CD8-positive, alpha-beta memory T cell (primary cell): ENCODE measurements around the gene SPDYE6. TPM values are rescaled to one million over a fixed set of nuclear protein-coding genes. Genes with fewer than 3 reads are reported as not detected.
A peak's percentile ranks its signal among the peaks of the same experiment; 100 is the strongest.
"Not testable (repeated sequence)": the region's sequence is repeated elsewhere in the genome, so short reads cannot be mapped to it uniquely, and the experiment has no call there.

Experiments used
- CTCF ChIA-PET: fragments of 350-600 bp; sonication (Branson Sonifier 250); formaldehyde crosslinking; loops from one replicate; lab custom pipeline; 2021; ENCODE audit warnings: antibody characterized with exemption; lab: Charles Lee
- POLR2A ChIA-PET: fragments of 350-600 bp; sonication (Branson Sonifier 250); formaldehyde crosslinking; loops from one replicate; lab custom pipeline; 2021; ENCODE audit warnings: antibody characterized with exemption; lab: Charles Lee
- DNase-seq, 5 donors: peaks; one replicate each; pipeline versions ENCODE4 v3.0.0 to v3.0.0-alpha.2; 2020 to 2022; ENCODE audit warnings: mixed read lengths in 1 of 5
- H3K27ac ChIP-seq: one replicate; pipeline ENCODE4 v1.7.0; 2013; ENCODE audit warnings: low read depth, mild to moderate bottlenecking, low read length, moderate library complexity
- H3K27me3 ChIP-seq: 2 replicates; pipeline ENCODE4 v1.7.0; 2013; ENCODE audit warnings: low read length, mild to moderate bottlenecking; ENCODE audit not compliant: insufficient read depth, poor library complexity, severe bottlenecking
- H3K36me3 ChIP-seq: 2 replicates; pipeline ENCODE4 v1.7.0; 2013; ENCODE audit warnings: mild to moderate bottlenecking, low read length, moderate library complexity; ENCODE audit not compliant: insufficient read depth
- H3K4me1 ChIP-seq: 2 replicates; pipeline ENCODE4 v1.7.0; 2013; ENCODE audit warnings: mild to moderate bottlenecking, low read length, moderate library complexity; ENCODE audit not compliant: insufficient read depth
- H3K4me3 ChIP-seq: 2 replicates; pipeline ENCODE4 v1.7.0; 2013; ENCODE audit warnings: mild to moderate bottlenecking, low read length
- H3K9me3 ChIP-seq: 2 replicates; pipeline ENCODE4 v1.7.0; 2013; ENCODE audit warnings: mild to moderate bottlenecking, low read length
- H3K27ac Mint-ChIP-seq, 8 donors: one replicate each; pipeline ENCODE4 v1.8.0; 2020 to 2021; ENCODE audit warnings: mixed read lengths in 8 of 8, mild to moderate bottlenecking in 6 of 8, inconsistent platforms in 3 of 8, moderate library complexity in 3 of 8
- H3K27me3 Mint-ChIP-seq, 2 donors: one replicate each; pipeline ENCODE4 v1.8.0; 2020 to 2021; ENCODE audit warnings: mixed read lengths in 2 of 2, mild to moderate bottlenecking in 1 of 2, moderate library complexity in 1 of 2
- H3K36me3 Mint-ChIP-seq, 3 donors: one replicate each; pipeline ENCODE4 v1.8.0; 2020 to 2021; ENCODE audit warnings: mixed read lengths in 3 of 3, inconsistent platforms in 1 of 3, mild to moderate bottlenecking in 1 of 3
- H3K4me1 Mint-ChIP-seq, 3 donors: one replicate each; pipeline ENCODE4 v1.8.0; 2020 to 2021; ENCODE audit warnings: mixed read lengths in 3 of 3, inconsistent platforms in 1 of 3, mild to moderate bottlenecking in 1 of 3
- H3K4me3 Mint-ChIP-seq, 7 donors: one replicate each; pipeline ENCODE4 v1.8.0; 2020 to 2021; ENCODE audit warnings: mixed read lengths in 7 of 7, mild to moderate bottlenecking in 6 of 7, moderate library complexity in 4 of 7, inconsistent platforms in 2 of 7
- H3K9me3 Mint-ChIP-seq, 5 donors: one replicate each; pipeline ENCODE4 v1.8.0; 2020 to 2022; ENCODE audit warnings: mixed read lengths in 5 of 5, mild to moderate bottlenecking in 3 of 5, moderate library complexity in 2 of 5, inconsistent platforms in 1 of 5
- polyA plus RNA-seq: library from polyadenylated mRNA; unstranded; fragments of 300-500 nt; fragmentation: Illumina TruSeq; gene quantifications from one replicate; pipeline ENCODE4 v1.2.3, GENCODE V29; 2021
- total RNA-seq, 2 experiments: library from RNA; stranded (reverse); gene quantifications; one replicate each; pipeline ENCODE4 v1.2.3, GENCODE V29; 2021

The SPDYE6 gene
- total and polyA plus RNA-seq, 3 experiments from 2014 or later, result 0.89 TPM; not detected in 2

- POLR2A ChIA-PET, H3K4me1 ChIP-seq, H3K4me3 ChIP-seq, DNase-seq, H3K36me3 Mint-ChIP-seq, H3K9me3 Mint-ChIP-seq, H3K9me3 ChIP-seq, H3K36me3 ChIP-seq, H3K4me1 Mint-ChIP-seq, CTCF ChIA-PET, H3K27me3 ChIP-seq, H3K27ac ChIP-seq: not testable (repeated sequence)
- Mint-ChIP-seq H3K27me3 (peaks cover 11 to 32% of the 10 kb centered on the region in 2 donors), H3K4me3 (peak overlapping the region in 1 of 7 donors; percentile 15), H3K27ac (peak overlapping the region in 2 of 8 donors; percentile 60 to 63)
These were observed 26.9 kb downstream of the SPDYE6 start for GRCh38 chr7:102329366-102329765.

- not testable (repeated sequence) for H3K9me3 ChIP-seq, DNase-seq
These were observed 27.4 kb downstream of the SPDYE6 start for GRCh38 chr7:102328863-102329262.

GRCh38 chr7:102327183-102327582 lies 29.1 kb downstream of the SPDYE6 start:
- DNase-seq, H3K36me3 Mint-ChIP-seq, H3K36me3 ChIP-seq, H3K9me3 ChIP-seq, CTCF ChIA-PET, H3K27ac ChIP-seq, H3K27me3 ChIP-seq, POLR2A ChIA-PET, H3K4me1 ChIP-seq, H3K4me1 Mint-ChIP-seq, H3K4me3 ChIP-seq, H3K9me3 Mint-ChIP-seq: not testable (repeated sequence)
- Mint-ChIP-seq H3K27me3 (peaks cover 15 to 35% of the 10 kb centered on the region in 2 donors), H3K4me3 (peak overlapping the region in 1 of 7 donors; percentile 11), H3K27ac (peak overlapping the region in 1 of 8 donors; percentile 42)

More at GRCh38 chr7:102328863-102329262, 27.4 kb downstream of the SPDYE6 start:
- H3K36me3 Mint-ChIP-seq, H3K4me1 ChIP-seq, POLR2A ChIA-PET, CTCF ChIA-PET, H3K9me3 Mint-ChIP-seq, H3K4me3 ChIP-seq, H3K36me3 ChIP-seq, H3K27ac ChIP-seq, H3K27me3 ChIP-seq, H3K4me1 Mint-ChIP-seq: not testable (repeated sequence)
- H3K27me3 Mint-ChIP-seq, result peaks cover 15 to 32% of the 10 kb centered on the region in 2 donors
- peak overlapping the region in 3 of 8 donors; percentile 63 to 74 (median 68) for H3K27ac Mint-ChIP-seq
- peak overlapping the region in 1 of 7 donors; percentile 15 for H3K4me3 Mint-ChIP-seq

GRCh38 chr7:102326157-102326889 lies 29.9 kb downstream of the SPDYE6 start:
- POLR2A ChIA-PET, result no interaction called here

GRCh38 chr7:102325106-102325505 lies 31.1 kb downstream of the SPDYE6 start:
- not testable (repeated sequence) for H3K4me1 ChIP-seq, DNase-seq, H3K27ac Mint-ChIP-seq, H3K9me3 Mint-ChIP-seq, H3K27ac ChIP-seq, H3K36me3 Mint-ChIP-seq, H3K36me3 ChIP-seq, H3K4me3 Mint-ChIP-seq, H3K27me3 ChIP-seq, H3K4me3 ChIP-seq, H3K9me3 ChIP-seq, H3K4me1 Mint-ChIP-seq
- H3K27me3 Mint-ChIP-seq, result peaks cover 11 to 43% of the 10 kb centered on the region in 2 donors
- ChIA-PET POLR2A (interaction anchor here (0.7 kb wide), 1 partner anchor 18 kb away, joined by 4 read pairs; no protein-coding TSS in a partner anchor), CTCF (interaction anchor here (1.2 kb wide), 1 partner anchor 15 kb away, joined by 3 read pairs; no protein-coding TSS in a partner anchor)

More at GRCh38 chr7:102326157-102326889, 29.9 kb downstream of the SPDYE6 start:
- no peaks in the 10 kb centered on the region for H3K9me3 ChIP-seq
- no peak overlapping the region for H3K27ac ChIP-seq
- H3K4me3 ChIP-seq, result no peak overlapping the region
- no peaks in the 10 kb centered on the region for H3K9me3 Mint-ChIP-seq
- H3K36me3 ChIP-seq, result no peaks in the 10 kb centered on the region
- H3K36me3 Mint-ChIP-seq, result no peaks in the 10 kb centered on the region
- peaks cover 14 to 33% of the 10 kb centered on the region in 2 donors for H3K27me3 Mint-ChIP-seq
- peaks cover 3% of the 10 kb centered on the region for H3K27me3 ChIP-seq
- CTCF ChIA-PET, result no interaction called here
- no peaks in the 10 kb centered on the region for H3K4me1 ChIP-seq
- no peak for DNase-seq
- H3K4me3 Mint-ChIP-seq, result no peak overlapping the region
- no peaks in the 10 kb centered on the region for H3K4me1 Mint-ChIP-seq
- peak overlapping the region in 1 of 8 donors; percentile 72 for H3K27ac Mint-ChIP-seq

- Mint-ChIP-seq H3K27ac (no peak overlapping the region), H3K36me3 (no peaks in the 10 kb centered on the region), H3K27me3 (peaks cover 10 to 43% of the 10 kb centered on the region in 2 donors), H3K9me3 (no peaks in the 10 kb centered on the region), H3K4me3 (no peak overlapping the region), H3K4me1 (peaks cover 0 to 3% (median 0%) of the 10 kb centered on the region in 3 donors)
- Histone ChIP-seq H3K27me3 (peaks cover 3% of the 10 kb centered on the region), H3K9me3 (no peaks in the 10 kb centered on the region), H3K27ac (no peak overlapping the region), H3K4me3 (no peak overlapping the region), H3K36me3 (no peaks in the 10 kb centered on the region), H3K4me1 (no peaks in the 10 kb centered on the region)
- DNase-seq, result no peak
- ChIA-PET CTCF (no interaction called here), POLR2A (no interaction called here)
These were observed 32.4 kb downstream of the SPDYE6 start for GRCh38 chr7:102323914-102324195.

- Mint-ChIP-seq H3K36me3 (no peaks in the 10 kb centered on the region), H3K4me1 (peaks cover 0 to 3% (median 0%) of the 10 kb centered on the region in 3 donors), H3K27ac (no peak overlapping the region), H3K9me3 (no peaks in the 10 kb centered on the region), H3K4me3 (no peak overlapping the region), H3K27me3 (peaks cover 8 to 33% of the 10 kb centered on the region in 2 donors)
- no peaks in the 10 kb centered on the region for H3K36me3 ChIP-seq
- H3K27ac ChIP-seq, result no peak overlapping the region
- no peaks in the 10 kb centered on the region for H3K4me1 ChIP-seq
- peaks cover 3% of the 10 kb centered on the region for H3K27me3 ChIP-seq
- ChIA-PET POLR2A (no interaction called here), CTCF (no interaction called here)
- H3K9me3 ChIP-seq, result no peaks in the 10 kb centered on the region
- DNase-seq, result no peak
- no peak overlapping the region for H3K4me3 ChIP-seq
These were observed 34.0 kb downstream of the SPDYE6 start for GRCh38 chr7:102322202-102322715.

GRCh38 chr7:102321351-102322201 lies 34.7 kb downstream of the SPDYE6 start:
- CTCF ChIA-PET, result no interaction called here
- H3K9me3 Mint-ChIP-seq, result no peaks in the 10 kb centered on the region
- no peaks in the 10 kb centered on the region for H3K9me3 ChIP-seq

More at GRCh38 chr7:102321351-102322201, 34.7 kb downstream of the SPDYE6 start:
- Histone ChIP-seq H3K27ac (no peak overlapping the region), H3K4me1 (no peaks in the 10 kb centered on the region), H3K27me3 (peaks cover 3% of the 10 kb centered on the region), H3K4me3 (no peak overlapping the region), H3K36me3 (no peaks in the 10 kb centered on the region)
- Mint-ChIP-seq H3K27ac (no peak overlapping the region), H3K4me1 (peaks cover 0 to 3% (median 0%) of the 10 kb centered on the region in 3 donors), H3K36me3 (no peaks in the 10 kb centered on the region), H3K4me3 (no peak overlapping the region), H3K27me3 (peaks cover 7 to 28% of the 10 kb centered on the region in 2 donors)
- no peak for DNase-seq
- POLR2A ChIA-PET, result no interaction called here
